Endothelial cell of umbilical vein (primary cell): Measurements from ENCODE around the gene SLC5A4. TPM values are rescaled to one million over a fixed set of nuclear protein-coding genes. Genes with fewer than 3 reads are reported as not detected.
"Not testable (repeated sequence)": the region's sequence is repeated elsewhere in the genome, so short reads cannot be mapped to it uniquely, and the experiment has no call there.

Experiments
- BruUV-seq: library from RNA; stranded (reverse); fragments of 400-500 nt; replicated peaks from 2 replicates; lab custom pipeline; 2021; lab: Mats Ljungman, UMichigan
- CTCF ChIA-PET: fragments of 300-600, 350-600 bp; sonication (Branson Sonifier 250); formaldehyde crosslinking; loops from one replicate; lab custom pipeline; 2021; ENCODE audit warnings: antibody characterized with exemption, inconsistent platforms; lab: Charles Lee
- POLR2A ChIA-PET: fragments of 300-600, 350-600 bp; sonication (Branson Sonifier 250); formaldehyde crosslinking; loops from one replicate; lab custom pipeline; 2021; ENCODE audit warnings: antibody characterized with exemption, inconsistent platforms; lab: Charles Lee
- DNase-seq: peaks from one replicate; pipeline ENCODE4 v3.0.0-alpha.2; 2011; ENCODE audit warnings: low read depth, low spot score
- FAIRE-seq: peaks from 2 replicates; lab custom pipeline; 2011; peaks lifted over from hg19 to GRCh38; lab: Jason Lieb, UNC
- H2AFZ ChIP-seq: 2 replicates; pipeline ENCODE4 v1.6.0; 2012; ENCODE audit warnings: low read depth, low read length, control low read depth, inconsistent platforms
- H3K27ac ChIP-seq: 2 replicates; pipeline ENCODE4 v1.5.1; 2011; ENCODE audit warnings: low read depth, mild to moderate bottlenecking, control low read depth, low read length, moderate library complexity; ENCODE audit not compliant: insufficient read depth
- H3K27me3 ChIP-seq, 2 experiments: 2 replicates each; pipeline versions ENCODE4 v1.6.0 to v1.6.1; 2011; ENCODE audit warnings: low read length in 2 of 2, mixed read lengths in 1 of 2; ENCODE audit not compliant: control insufficient read depth in 2 of 2, insufficient read depth in 2 of 2
- H3K36me3 ChIP-seq, 2 experiments: 2 replicates in 1 of 2; 3 replicates in 1 of 2; pipeline ENCODE4 v1.5.1; 2011; ENCODE audit warnings: low read length in 2 of 2, mild to moderate bottlenecking in 1 of 2, moderate library complexity in 1 of 2; ENCODE audit not compliant: control insufficient read depth in 2 of 2, insufficient read depth in 2 of 2; ENCODE audit errors: extremely low read depth in 1 of 2
- H3K4me1 ChIP-seq: 3 replicates; pipeline ENCODE4 v1.5.1; 2011; ENCODE audit warnings: mild to moderate bottlenecking, low read length; ENCODE audit not compliant: control insufficient read depth, insufficient read depth; ENCODE audit errors: extremely low read depth
- H3K4me2 ChIP-seq: 2 replicates; pipeline ENCODE4 v1.6.1; 2011; ENCODE audit warnings: low read length, control low read depth, mixed read lengths; ENCODE audit not compliant: insufficient read depth
- H3K4me3 ChIP-seq, 3 experiments: fragments of 200-600 bp in 1 of 3; sonication (generic), shearing (Covaris generic) in 1 of 3; replicated peaks in 1 of 3; 2 replicates each; pipeline ENCODE4 v1.5.1; 2011 to 2016; ENCODE audit warnings: control low read depth in 3 of 3, low read length in 3 of 3, mild to moderate bottlenecking in 2 of 3, inconsistent platforms in 1 of 3, low read depth in 1 of 3, moderate library complexity in 1 of 3; ENCODE audit not compliant: insufficient read depth in 1 of 3
- H3K79me2 ChIP-seq: 2 replicates; pipeline ENCODE4 v1.6.0; 2012; ENCODE audit warnings: low read length, inconsistent platforms; ENCODE audit not compliant: control insufficient read depth, insufficient read depth
- H3K9ac ChIP-seq: replicated peaks from 2 replicates; pipeline ENCODE3; 2011; ENCODE audit warnings: low read length, control low read depth; ENCODE audit not compliant: insufficient read depth; ENCODE audit errors: extremely low read depth
- H3K9me1 ChIP-seq: replicated peaks from 3 replicates; pipeline ENCODE4 v1.6.0; 2011; ENCODE audit warnings: mild to moderate bottlenecking, low read length; ENCODE audit not compliant: control insufficient read depth, insufficient read depth; ENCODE audit errors: extremely low read depth
- H3K9me3 ChIP-seq: replicated peaks from 2 replicates; pipeline ENCODE4 v1.5.1; 2012; ENCODE audit warnings: low read length, inconsistent platforms; ENCODE audit not compliant: control insufficient read depth, insufficient read depth
- H4K20me1 ChIP-seq: replicated peaks from 2 replicates; pipeline ENCODE3; 2011; ENCODE audit warnings: mild to moderate bottlenecking, low read length; ENCODE audit not compliant: control insufficient read depth, insufficient read depth; ENCODE audit errors: extremely low read depth
- dilution Hi-C: fragments of 300-500 bp; cut with MboI; formaldehyde crosslinking; loops from one replicate; pipeline ENCODE4 v1.15.0; 2019; ENCODE audit warnings: low sequenced_read_pairs; ENCODE audit not compliant: extremely low pct_ligation_motif_present
- intact Hi-C: fragments of 100-400 bp; cut with micrococcal nuclease; formaldehyde crosslinking; loops from one replicate; pipeline ENCODE4 v1.10.0; 2022
- polyA plus RNA-seq, 4 experiments: library from polyadenylated mRNA; depleted of rRNA in 3 of 4; stranded (reverse) in 3 of 4; unstranded in 1 of 4; fragments of >200 nt; gene quantifications; 2 replicates each; pipeline versions ENCODE4 v1.2.1 to v1.2.3, GENCODE V29; 2011 to 2012; ENCODE audit warnings: missing spikeins in 1 of 4
- total RNA-seq: library from RNA; stranded (reverse); gene quantifications from 2 replicates; pipeline ENCODE4 v1.2.3, GENCODE V29; 2021

Gene SLC5A4
- total and polyA plus RNA-seq, 2 donors (not counting 3 experiments of a cell fraction or from before 2014, with no cell fraction given) = 1.5 to 2.8 TPM

GRCh38 chr22:32195900-32196299 lies 59.2 kb downstream of the SLC5A4 start:
- H3K9me1 ChIP-seq, POLR2A ChIA-PET, intact Hi-C loops, H3K4me1 ChIP-seq, H3K36me3 ChIP-seq, H3K9ac ChIP-seq, H3K27me3 ChIP-seq, H3K4me3 ChIP-seq, H3K9me3 ChIP-seq, H2AFZ ChIP-seq, dilution Hi-C loops, BruUV-seq, FAIRE-seq, H3K79me2 ChIP-seq, H4K20me1 ChIP-seq, H3K4me2 ChIP-seq, DNase-seq, H3K27ac ChIP-seq: not testable (repeated sequence)
- CTCF ChIA-PET = interaction anchor here (1.0 kb wide), 1 partner anchor 217 kb away, joined by 3 read pairs; no protein-coding TSS in a partner anchor

- intact Hi-C loops, H3K4me2 ChIP-seq, H3K27me3 ChIP-seq, H3K27ac ChIP-seq, H3K4me1 ChIP-seq, DNase-seq, FAIRE-seq, H3K9me3 ChIP-seq, H3K9ac ChIP-seq, CTCF ChIA-PET, H3K4me3 ChIP-seq, H4K20me1 ChIP-seq, H3K9me1 ChIP-seq, dilution Hi-C loops, H3K36me3 ChIP-seq, H3K79me2 ChIP-seq, BruUV-seq, POLR2A ChIA-PET, H2AFZ ChIP-seq: not testable (repeated sequence)
Observed at GRCh38 chr22:32193346-32193745, 61.8 kb downstream of the SLC5A4 start.

- CTCF ChIA-PET, POLR2A ChIA-PET, H2AFZ ChIP-seq, dilution Hi-C loops, H3K36me3 ChIP-seq, H3K4me3 ChIP-seq, BruUV-seq, H3K9ac ChIP-seq, H3K27me3 ChIP-seq, H3K4me2 ChIP-seq, DNase-seq, intact Hi-C loops, H4K20me1 ChIP-seq, H3K9me3 ChIP-seq, H3K4me1 ChIP-seq, H3K27ac ChIP-seq, H3K79me2 ChIP-seq, FAIRE-seq, H3K9me1 ChIP-seq: not testable (repeated sequence)
Observed at GRCh38 chr22:32191021-32191420, 64.1 kb downstream of the SLC5A4 start.
